ENCODE data around the gene TOM1L1.

The TOM1L1 gene

DNA sequence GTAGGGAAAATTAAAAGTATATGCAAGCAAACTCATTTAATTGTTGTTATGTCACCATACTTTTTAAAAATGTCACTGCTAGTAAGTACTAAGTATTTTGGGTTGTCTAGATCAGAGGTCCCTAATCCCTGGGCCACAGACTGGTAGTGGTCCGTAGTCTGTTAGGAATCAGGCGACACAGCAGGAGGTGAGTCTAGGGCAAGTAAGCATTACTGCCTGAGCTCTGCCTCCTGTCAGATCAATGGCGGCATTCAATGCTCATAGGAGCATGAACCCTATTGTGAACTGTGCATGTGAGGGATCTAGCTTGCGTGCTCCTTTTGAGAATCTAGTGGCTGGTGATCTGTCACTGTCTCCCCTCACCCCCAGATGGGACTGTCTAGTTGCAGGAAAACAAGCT lies 89.5 kb downstream of the TOM1L1 start:
- POLR2A ChIA-PET = no interaction called here
- TF ChIP-seq, protein P1, sequence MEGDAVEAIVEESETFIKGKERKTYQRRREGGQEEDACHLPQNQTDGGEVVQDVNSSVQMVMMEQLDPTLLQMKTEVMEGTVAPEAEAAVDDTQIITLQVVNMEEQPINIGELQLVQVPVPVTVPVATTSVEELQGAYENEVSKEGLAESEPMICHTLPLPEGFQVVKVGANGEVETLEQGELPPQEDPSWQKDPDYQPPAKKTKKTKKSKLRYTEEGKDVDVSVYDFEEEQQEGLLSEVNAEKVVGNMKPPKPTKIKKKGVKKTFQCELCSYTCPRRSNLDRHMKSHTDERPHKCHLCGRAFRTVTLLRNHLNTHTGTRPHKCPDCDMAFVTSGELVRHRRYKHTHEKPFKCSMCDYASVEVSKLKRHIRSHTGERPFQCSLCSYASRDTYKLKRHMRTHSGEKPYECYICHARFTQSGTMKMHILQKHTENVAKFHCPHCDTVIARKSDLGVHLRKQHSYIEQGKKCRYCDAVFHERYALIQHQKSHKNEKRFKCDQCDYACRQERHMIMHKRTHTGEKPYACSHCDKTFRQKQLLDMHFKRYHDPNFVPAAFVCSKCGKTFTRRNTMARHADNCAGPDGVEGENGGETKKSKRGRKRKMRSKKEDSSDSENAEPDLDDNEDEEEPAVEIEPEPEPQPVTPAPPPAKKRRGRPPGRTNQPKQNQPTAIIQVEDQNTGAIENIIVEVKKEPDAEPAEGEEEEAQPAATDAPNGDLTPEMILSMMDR (IDR thresholded peaks at IDR 0.05; ENCODE audit: insufficient read depth, low read length, missing control alignments) = no peak
- DNase-seq (ENCODE audit: low read depth, low spot score) = no peak
- H3K4me3 ChIP-seq (ENCODE audit: low read depth, low read length) = no peak overlapping the region
- CTCF ChIA-PET = interaction anchor here (6.7 to 7.9 kb wide), 2 partner anchors 15 to 304 kb away, joined by 56 to 104 read pairs; no protein-coding TSS in a partner anchor

DNA sequence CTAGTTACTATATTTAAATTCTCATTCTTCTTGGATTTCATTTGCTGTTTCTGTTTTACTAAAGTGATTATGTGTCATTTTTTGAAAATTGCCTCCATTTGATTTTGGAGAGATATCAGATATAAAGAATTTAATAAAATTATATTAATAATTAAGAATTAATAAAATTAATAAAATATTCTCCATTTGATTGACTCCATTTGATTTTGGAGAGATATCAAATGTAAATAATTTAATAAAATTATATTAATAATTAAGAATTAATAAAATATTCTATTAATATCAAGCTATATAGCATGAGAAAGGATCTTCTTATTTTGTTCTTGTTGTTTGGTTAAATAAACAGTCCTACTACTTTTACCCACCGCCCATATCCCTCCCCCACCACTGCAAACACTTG lies 90.9 kb downstream of the TOM1L1 start:
- H3K4me3 ChIP-seq (ENCODE audit: low read depth, low read length) = no peak overlapping the region
- ChIA-PET POLR2A (no interaction called here), CTCF (interaction anchor here (1.0 to 7.9 kb wide), 11 partner anchors 9 to 366 kb away, joined by 3 to 109 read pairs (median 20); partner anchors contain the start of genes COX11 and STXBP4)
- DNase-seq (ENCODE audit: low read depth, low spot score) = no peak
- TF ChIP-seq, protein P1 (IDR thresholded peaks at IDR 0.05; ENCODE audit: insufficient read depth, low read length, missing control alignments) = no peak

DNA sequence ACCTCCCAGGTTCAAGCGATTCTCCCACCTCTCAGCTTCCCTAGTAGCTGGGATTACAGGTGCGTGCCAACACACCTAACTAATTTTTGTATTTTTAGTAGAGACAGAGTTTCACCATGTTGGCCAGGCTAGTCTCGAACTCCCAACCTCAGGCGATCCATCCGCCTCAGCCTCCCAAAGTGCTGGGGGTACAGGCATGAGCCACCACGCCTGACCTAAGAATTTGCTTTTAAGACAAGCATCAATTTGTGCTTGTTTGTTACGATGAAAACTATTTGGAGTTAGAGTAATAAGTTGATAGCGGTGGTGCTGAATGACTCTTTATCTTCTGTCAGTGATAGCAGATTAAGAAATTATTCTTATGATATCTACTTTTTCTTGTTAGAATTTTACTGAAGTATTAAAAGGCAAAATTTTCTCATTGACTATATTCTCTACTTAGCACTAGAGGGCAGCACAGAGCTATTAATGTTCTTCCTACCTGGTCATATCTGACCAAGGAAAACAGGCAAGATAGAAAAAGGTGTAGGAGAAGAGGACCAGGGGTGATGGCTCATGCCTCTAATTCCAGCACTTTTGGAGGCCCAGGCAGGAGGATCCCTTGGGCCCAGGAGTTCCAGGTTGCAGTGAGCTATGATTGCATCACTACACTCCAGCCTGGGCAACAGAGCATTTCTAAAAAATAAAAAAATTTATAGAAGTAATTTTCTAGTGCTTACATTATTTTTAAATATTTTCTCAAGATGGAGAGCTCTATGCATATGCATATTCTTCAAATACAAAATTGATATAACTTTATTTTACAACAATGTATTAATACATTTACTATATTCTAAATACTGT lies 92.4 kb downstream of the TOM1L1 start:
- POLR2A ChIA-PET = no interaction called here
- DNase-seq (ENCODE audit: low read depth, low spot score) = no peak
- TF ChIP-seq, protein P1 (IDR thresholded peaks at IDR 0.05; ENCODE audit: insufficient read depth, low read length, missing control alignments) = peak; percentile 30
- no peak overlapping the region for H3K4me3 ChIP-seq (ENCODE audit: low read depth, low read length)
- CTCF ChIA-PET = interaction anchor here (0.6 to 7.9 kb wide), 29 partner anchors 8 to 532 kb away, joined by 3 to 109 read pairs (median 4); partner anchors contain the start of genes COX11 and STXBP4

DNA sequence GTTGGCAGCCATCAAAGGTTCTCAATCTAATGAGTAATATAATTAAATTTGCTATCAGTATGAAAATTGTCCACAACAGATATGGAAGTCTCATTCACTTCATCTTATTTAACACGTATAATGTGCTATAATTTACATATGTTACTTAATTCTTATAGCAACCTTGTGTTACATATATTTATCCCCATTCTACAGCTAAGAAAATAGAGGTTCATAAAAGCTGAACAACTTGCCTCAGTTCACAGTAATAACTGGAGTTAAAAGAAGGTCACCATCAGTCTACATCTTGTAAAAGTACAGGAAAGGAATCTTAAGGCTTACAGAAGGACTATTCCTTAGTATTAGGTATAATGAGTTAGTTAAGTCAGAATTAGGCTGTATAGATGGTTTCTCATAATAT lies 95.8 kb downstream of the TOM1L1 start:
- ChIA-PET POLR2A (no interaction called here), CTCF (interaction anchor here (1.4 to 7.9 kb wide), 5 partner anchors 9 to 360 kb away, joined by 4 to 109 read pairs (median 8); no protein-coding TSS in a partner anchor)
- TF ChIP-seq, protein P1 (IDR thresholded peaks at IDR 0.05; ENCODE audit: insufficient read depth, low read length, missing control alignments) = no peak
- no peak for DNase-seq (ENCODE audit: low read depth, low spot score)
- H3K4me3 ChIP-seq (ENCODE audit: low read depth, low read length) = no peak overlapping the region

DNA sequence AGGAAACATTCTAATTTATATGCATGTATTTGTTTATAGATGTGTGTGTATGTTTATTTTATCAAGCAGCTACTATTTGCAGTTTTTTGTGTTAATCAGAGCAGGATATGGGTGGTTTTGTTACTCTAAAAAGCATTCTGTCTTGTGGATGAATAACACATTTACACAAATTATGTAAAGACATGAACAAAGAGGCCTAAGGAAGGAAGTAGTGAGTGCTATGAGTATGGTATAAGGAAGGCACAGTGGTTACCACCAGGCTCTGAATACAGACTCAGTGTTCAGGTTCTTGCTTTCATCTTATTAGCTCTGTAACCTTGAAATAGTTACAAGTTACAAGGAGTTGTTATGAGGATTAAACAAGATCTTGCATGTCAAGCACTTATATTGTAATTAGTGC lies 101.8 kb downstream of the TOM1L1 start:
- ChIA-PET CTCF (interaction anchor here (0.9 to 9.5 kb wide), 2 partner anchors 10 to 292 kb away, joined by 3 to 104 read pairs; no protein-coding TSS in a partner anchor), POLR2A (no interaction called here)
- DNase-seq (ENCODE audit: low read depth, low spot score) = no peak
- TF ChIP-seq, protein P1 (IDR thresholded peaks at IDR 0.05; ENCODE audit: insufficient read depth, low read length, missing control alignments) = no peak
- H3K4me3 ChIP-seq (ENCODE audit: low read depth, low read length) = no peak overlapping the region

DNA sequence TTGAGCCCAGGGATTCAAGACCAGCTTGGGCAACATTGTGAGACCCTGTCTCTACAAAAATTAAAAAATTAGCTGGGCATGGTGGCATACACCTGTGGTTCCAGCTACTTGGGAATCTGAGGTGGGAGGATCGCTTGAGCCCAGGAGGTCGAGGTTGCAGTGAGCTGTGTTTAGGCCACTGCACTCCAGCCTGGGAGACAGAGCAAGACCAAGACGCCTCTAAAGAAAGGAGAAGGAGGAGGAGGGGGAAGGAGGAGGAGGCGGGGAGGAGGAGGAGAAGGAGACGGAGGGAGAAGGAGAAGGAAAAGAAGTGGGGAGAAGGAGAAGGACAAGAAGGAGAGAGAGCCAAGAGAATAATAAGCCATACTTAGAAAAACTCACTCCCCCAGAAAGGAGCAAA lies 103.8 kb downstream of the TOM1L1 start:
- ChIA-PET CTCF (interaction anchor here (9.5 kb wide), 1 partner anchor 12 kb away, joined by 104 read pairs; no protein-coding TSS in a partner anchor), POLR2A (no interaction called here)
- TF ChIP-seq, protein P1 (IDR thresholded peaks at IDR 0.05; ENCODE audit: insufficient read depth, low read length, missing control alignments) = no peak
- no peak for DNase-seq (ENCODE audit: low read depth, low spot score)
- no peak overlapping the region for H3K4me3 ChIP-seq (ENCODE audit: low read depth, low read length)
